ENCODE results near the gene ARID1B.

The ARID1B gene

GRCh38 chr6:156760377-156760776 lies 16.8 kb upstream of the ARID1B start:
- no peak for TF ChIP-seq CTCF (IDR thresholded peaks at IDR 0.05; ENCODE audit: borderline replicate concordance, control extremely low read depth, extremely low read depth, insufficient read depth, missing control alignments)
- in situ Hi-C loops (cut with MboI; ENCODE audit: low sequenced_read_pairs, unreplicated experiment): no loop called here
- DNase-seq (ENCODE audit: low spot score): no peak

- in situ Hi-C loops (cut with MboI; ENCODE audit: low sequenced_read_pairs, unreplicated experiment): no loop called here
- no peak for TF ChIP-seq CTCF (IDR thresholded peaks at IDR 0.05; ENCODE audit: borderline replicate concordance, control extremely low read depth, extremely low read depth, insufficient read depth, missing control alignments)
- no peak for DNase-seq (ENCODE audit: low spot score)
Observed at GRCh38 chr6:156762547-156762946, 14.6 kb upstream of the ARID1B start.

- no peak for TF ChIP-seq CTCF (IDR thresholded peaks at IDR 0.05; ENCODE audit: borderline replicate concordance, control extremely low read depth, extremely low read depth, insufficient read depth, missing control alignments)
- no peak for DNase-seq (ENCODE audit: low spot score)
- in situ Hi-C loops (cut with MboI; ENCODE audit: low sequenced_read_pairs, unreplicated experiment): no loop called here
Observed at GRCh38 chr6:156765117-156765516, 12.1 kb upstream of the ARID1B start.

GRCh38 chr6:156767603-156768467 lies 9.3 kb upstream of the ARID1B start:
- no peak for TF ChIP-seq CTCF (IDR thresholded peaks at IDR 0.05; ENCODE audit: borderline replicate concordance, control extremely low read depth, extremely low read depth, insufficient read depth, missing control alignments)
- in situ Hi-C loops (cut with MboI; ENCODE audit: low sequenced_read_pairs, unreplicated experiment): no loop called here
- DNase-seq (ENCODE audit: low spot score): peak; percentile 67

GRCh38 chr6:156771047-156771446 lies 6.1 kb upstream of the ARID1B start:
- in situ Hi-C loops (cut with MboI; ENCODE audit: low sequenced_read_pairs, unreplicated experiment): no loop called here
- TF ChIP-seq CTCF (IDR thresholded peaks at IDR 0.05; ENCODE audit: borderline replicate concordance, control extremely low read depth, extremely low read depth, insufficient read depth, missing control alignments): no peak
- no peak for DNase-seq (ENCODE audit: low spot score)

- in situ Hi-C loops (cut with MboI; ENCODE audit: low sequenced_read_pairs, unreplicated experiment): no loop called here
- TF ChIP-seq CTCF (IDR thresholded peaks at IDR 0.05; ENCODE audit: borderline replicate concordance, control extremely low read depth, extremely low read depth, insufficient read depth, missing control alignments): no peak
- no peak for DNase-seq (ENCODE audit: low spot score)
Observed at GRCh38 chr6:156771761-156772160, 5.4 kb upstream of the ARID1B start.
